Aortic smooth muscle cell (primary cell): ENCODE measurements around the gene STX5. TPM values are rescaled to one million over a fixed set of nuclear protein-coding genes. Genes with fewer than 3 reads are reported as not detected.

Experiments
- total RNA-seq: library from RNA; depleted of rRNA; stranded (reverse); fragments of >200 nt; gene quantifications from 2 replicates; pipeline ENCODE4 v1.2.3, GENCODE V29; 2014

STX5 gene
- 41.7 and 42.4 TPM in 2 replicates for total RNA-seq

GRCh38 chr11:62831520-62832335 is at the start of gene STX5:
Gene STX5 (minus strand): TSS chr11:62832051. CDS start chr11:62831243, 808 bp downstream.

GRCh38 chr11:62880803-62881578 is 49.1 kb upstream of the STX5 start, which contains the start of gene SLC3A2:
Gene SLC3A2 (plus strand): TSS chr11:62880896. CDS start chr11:62881024, 128 bp downstream.

GRCh38 chr11:62839050-62839945 is 7.4 kb upstream of the STX5 start, which contains the start of gene WDR74:
Gene WDR74 (minus strand): TSS chr11:62839590. CDS start chr11:62839570, 20 bp downstream.

GRCh38 chr11:62832336-62833234 is 734 bp upstream of the STX5 start, which contains the start of gene TEX54:
Gene TEX54 (minus strand): TSS chr11:62832841.

GRCh38 chr11:62805076-62805892 is 26.6 kb downstream of the STX5 start, which contains the start of gene NXF1:
Gene NXF1 (minus strand): TSS chr11:62805440. CDS start chr11:62805356, 84 bp downstream.

GRCh38 chr11:62791501-62792201 is 40.2 kb downstream of the STX5 start, which contains the start of gene TMEM223:
Gene TMEM223 (minus strand): TSS chr11:62792006. CDS start chr11:62791994, 12 bp downstream.

GRCh38 chr11:62787005-62787759 is 44.7 kb downstream of the STX5 start, which contains the start of gene TMEM179B:
Gene TMEM179B (plus strand): TSS chr11:62787402. CDS start chr11:62787432, 30 bp downstream.

GRCh38 chr11:62771144-62772021 is 60.5 kb downstream of the STX5 start, which contains the start of gene TAF6L:
Gene TAF6L (plus strand): TSS chr11:62771396. CDS start chr11:62775784, 4,388 bp downstream.

Other genes with a start within 250 kb of the STX5 start
- 5.4 and 6.4 TPM in 2 replicates for gene TUT1, start 240.5 kb downstream of the STX5 start, total RNA-seq
- 102 and 120 TPM in 2 replicates for gene MTA2, start 230.2 kb downstream of the STX5 start, total RNA-seq
- gene EML3, start 219.3 kb downstream of the STX5 start, total RNA-seq, result 20.9 and 25.7 TPM in 2 replicates
- 10.3 and 10.6 TPM in 2 replicates for gene ROM1, start 218.8 kb downstream of the STX5 start, total RNA-seq
- 32.6 and 39.9 TPM in 2 replicates for gene B3GAT3, start 210.1 kb downstream of the STX5 start, total RNA-seq
- gene GANAB, start 185.4 kb downstream of the STX5 start, total RNA-seq, result 243 and 244 TPM in 2 replicates
- 16.8 and 22.2 TPM in 2 replicates for gene INTS5, start 178.7 kb downstream of the STX5 start, total RNA-seq
- 32.3 and 46.8 TPM in 2 replicates for gene C11orf98, start 166.8 kb downstream of the STX5 start, total RNA-seq
- gene CSKMT, start 166.7 kb downstream of the STX5 start, total RNA-seq, result 4.9 and 9.1 TPM in 2 replicates
- 11.9 and 15.1 TPM in 2 replicates for gene UQCC3, start 160.4 kb downstream of the STX5 start, total RNA-seq
- gene LBHD1, start 159.8 kb downstream of the STX5 start, total RNA-seq, result 2.4 and 2.8 TPM in 2 replicates
- 134 and 158 TPM in 2 replicates for gene UBXN1, start 153.0 kb downstream of the STX5 start, total RNA-seq
- gene LRRN4CL, start 142.5 kb downstream of the STX5 start, total RNA-seq, result 3.3 and 3.4 TPM in 2 replicates
- gene BSCL2, start 124.6 kb downstream of the STX5 start, total RNA-seq, result 57.1 and 67.2 TPM in 2 replicates
- gene GNG3, start 124.4 kb downstream of the STX5 start, total RNA-seq, result not detected in 2 replicates
- 12.6 and 14.9 TPM in 2 replicates for gene HNRNPUL2, start 104.6 kb downstream of the STX5 start, total RNA-seq
- 28.5 and 31.1 TPM in 2 replicates for gene TTC9C, start 103.6 kb downstream of the STX5 start, total RNA-seq
- 11.0 and 11.2 TPM in 2 replicates for gene ZBTB3, start 77.9 kb downstream of the STX5 start, total RNA-seq
- gene POLR2G, start 70.5 kb downstream of the STX5 start, total RNA-seq, result 97.0 and 98.7 TPM in 2 replicates
- 16.2 and 17.6 TPM in 2 replicates for gene TAF6L, start 60.7 kb downstream of the STX5 start, total RNA-seq
- gene TMEM179B, start 44.6 kb downstream of the STX5 start, total RNA-seq, result 24.3 and 24.4 TPM in 2 replicates
- gene TMEM223, start 40.0 kb downstream of the STX5 start, total RNA-seq, result 13.2 and 15.1 TPM in 2 replicates
- 15.5 and 21.6 TPM in 2 replicates for gene NXF1, start 26.6 kb downstream of the STX5 start, total RNA-seq
- gene TEX54, start 790 bp upstream of the STX5 start, total RNA-seq, result not detected in 2 replicates
- gene WDR74, start 7.5 kb upstream of the STX5 start, total RNA-seq, result 31.3 and 49.8 TPM in 2 replicates
- gene SLC3A2, start 48.8 kb upstream of the STX5 start, total RNA-seq, result 175 and 242 TPM in 2 replicates
- not detected in 2 replicates for gene CHRM1, start 89.3 kb upstream of the STX5 start, total RNA-seq
- gene SLC22A6, start 152.9 kb upstream of the STX5 start, total RNA-seq, result not detected in 2 replicates
- gene SLC22A8, start 183.8 kb upstream of the STX5 start, total RNA-seq, result not detected in 2 replicates